ENCODE results near the gene OR5B2.
"Not testable (repeated sequence)": the region's sequence is repeated elsewhere in the genome, so short reads cannot be mapped to it uniquely, and the experiment has no call there.

The OR5B2 gene

DNA sequence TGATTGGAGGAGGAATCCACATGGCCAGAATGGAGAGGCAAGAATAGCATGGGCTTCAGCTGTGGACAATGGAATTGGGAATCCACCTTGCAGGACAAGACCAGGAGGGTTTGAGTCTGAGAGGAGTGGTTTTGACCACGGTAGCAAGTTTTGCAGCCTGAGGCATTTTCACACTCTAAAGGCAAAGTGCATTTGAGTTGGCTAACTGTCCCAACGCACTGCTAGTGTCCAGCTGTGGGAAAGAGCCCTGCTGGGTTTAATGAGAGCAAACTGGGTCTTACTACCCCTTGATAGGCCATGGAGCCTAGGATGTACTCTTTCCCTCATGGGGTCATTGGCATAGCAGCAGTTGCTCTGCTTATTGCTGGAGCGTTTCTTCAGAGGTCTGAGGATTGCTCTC, at the start of gene OR5B2:
Gene OR5B2, minus strand, starts transcription at position 101 of the 400 bp plus-strand sequence. CDS start 4,860 bp downstream, outside the sequence.
- H3K4me3 ChIP-seq (ENCODE audit: low read depth, low read length), result no peak within 1 kb of the TSS

GRCh38 chr11:58471892-58472291, 44.0 kb upstream of the OR5B2 start:
- H3K4me3 ChIP-seq (ENCODE audit: low read depth, low read length), result no peak overlapping the region

GRCh38 chr11:58466293-58466692, 38.4 kb upstream of the OR5B2 start:
- no peak overlapping the region for H3K4me3 ChIP-seq (ENCODE audit: low read depth, low read length)

DNA sequence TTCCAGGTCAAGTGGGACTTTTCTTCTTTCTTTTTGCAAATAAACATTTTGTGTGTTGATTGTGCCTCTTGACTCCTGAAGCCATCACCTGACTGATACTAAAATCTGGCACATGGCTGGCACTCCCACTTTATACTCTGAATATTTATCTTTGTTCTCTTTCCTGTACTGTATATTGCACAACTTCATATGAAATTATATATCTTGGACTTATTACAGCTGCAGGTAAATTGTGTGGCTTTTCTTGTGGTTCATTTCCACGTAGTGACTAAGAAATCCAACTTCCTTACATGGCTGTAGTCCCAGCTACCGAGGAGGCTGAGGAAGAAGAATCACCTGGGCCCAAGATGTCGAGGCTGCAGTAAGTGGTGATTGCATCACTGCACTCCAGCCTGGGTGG, 37.8 kb upstream of the OR5B2 start:
- H3K4me3 ChIP-seq (ENCODE audit: low read depth, low read length), result no peak overlapping the region

DNA sequence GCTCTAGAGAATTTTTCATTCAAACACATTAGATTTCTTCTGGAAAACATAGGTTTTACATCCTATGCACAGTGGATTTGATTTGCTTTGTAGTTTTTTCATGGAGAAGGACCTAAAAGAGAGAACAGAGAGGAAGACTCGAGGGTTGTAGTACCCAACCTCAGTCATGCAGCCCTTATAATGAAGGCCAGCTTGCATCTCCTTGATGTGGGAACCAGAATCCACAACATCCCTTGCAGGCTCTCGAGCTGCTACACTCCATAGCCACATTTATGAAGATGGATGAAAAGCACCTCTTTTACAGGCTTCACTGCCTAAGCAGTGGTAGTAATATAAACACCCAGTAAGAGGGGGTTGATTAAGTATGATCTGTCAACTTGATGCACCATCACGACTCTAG, 23.7 kb upstream of the OR5B2 start:
- no peak overlapping the region for H3K4me3 ChIP-seq (ENCODE audit: low read depth, low read length)

GRCh38 chr11:58446294-58446693, 18.4 kb upstream of the OR5B2 start:
- H3K4me3 ChIP-seq (ENCODE audit: low read depth, low read length), result no peak overlapping the region

DNA sequence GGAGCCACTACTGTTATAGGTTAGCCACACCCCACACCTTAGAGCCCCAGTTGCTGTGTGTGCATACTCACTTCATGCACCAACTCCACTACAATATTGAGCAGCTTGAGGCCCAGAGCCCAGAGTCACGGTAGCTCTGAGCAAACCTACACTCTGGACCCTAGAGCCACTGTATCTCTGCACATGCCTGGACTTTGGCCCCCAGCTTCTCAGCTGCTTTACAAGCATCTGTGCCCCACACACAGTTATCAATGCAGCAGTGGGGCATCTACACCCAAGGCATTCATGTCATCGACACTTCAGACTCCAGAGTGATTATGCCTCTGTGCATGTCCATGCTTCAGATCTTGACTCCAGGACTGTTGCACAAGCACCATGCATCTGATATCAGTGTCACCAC, 16.4 kb upstream of the OR5B2 start:
- H3K4me3 ChIP-seq (ENCODE audit: low read depth, low read length), result no peak overlapping the region

DNA sequence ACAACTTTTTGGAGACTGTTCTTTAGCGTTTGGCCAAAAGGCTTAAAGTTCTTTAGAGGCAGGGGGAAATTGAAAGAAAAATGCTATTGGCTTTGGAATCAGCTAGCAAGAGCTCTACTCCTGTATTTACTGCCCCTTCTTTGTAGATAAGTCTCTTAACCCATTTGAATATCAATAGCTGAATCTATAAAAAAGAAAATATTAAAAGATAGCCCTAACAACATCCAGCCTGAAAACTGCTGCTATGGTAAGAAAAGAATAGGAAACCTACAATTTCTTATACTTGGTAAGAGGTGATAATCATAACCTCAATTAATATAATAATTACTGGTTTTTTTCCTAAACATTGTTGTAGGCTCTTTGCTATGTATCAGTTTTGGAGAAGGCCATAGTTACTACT, 14.2 kb upstream of the OR5B2 start, which contains the start of gene OR5B12:
Gene OR5B12, minus strand, starts transcription at position 101 of the 400 bp plus-strand sequence. CDS start 2,085 bp downstream, outside the sequence.
- H3K4me3 ChIP-seq (ENCODE audit: low read depth, low read length), result no peak within 1 kb of the TSS

DNA sequence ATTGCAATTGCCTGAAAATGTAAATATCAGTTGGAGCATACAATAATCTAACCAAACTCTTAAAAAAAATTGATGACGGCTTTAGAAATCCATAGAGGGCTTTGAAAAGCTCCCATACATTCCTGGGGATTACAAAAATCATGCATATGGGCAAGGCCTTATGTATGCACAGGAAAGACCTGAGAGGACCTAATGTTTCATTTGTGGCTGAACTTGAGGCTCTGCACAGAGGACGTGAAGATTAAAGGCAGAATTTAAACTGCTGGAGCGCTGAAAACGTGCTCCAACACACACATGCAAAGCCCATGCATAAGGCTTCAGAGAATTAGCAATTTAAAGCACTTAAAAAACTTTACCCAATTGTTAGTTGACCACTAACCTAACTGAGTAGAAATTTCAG, 10.6 kb upstream of the OR5B2 start:
- no peak overlapping the region for H3K4me3 ChIP-seq (ENCODE audit: low read depth, low read length)

DNA sequence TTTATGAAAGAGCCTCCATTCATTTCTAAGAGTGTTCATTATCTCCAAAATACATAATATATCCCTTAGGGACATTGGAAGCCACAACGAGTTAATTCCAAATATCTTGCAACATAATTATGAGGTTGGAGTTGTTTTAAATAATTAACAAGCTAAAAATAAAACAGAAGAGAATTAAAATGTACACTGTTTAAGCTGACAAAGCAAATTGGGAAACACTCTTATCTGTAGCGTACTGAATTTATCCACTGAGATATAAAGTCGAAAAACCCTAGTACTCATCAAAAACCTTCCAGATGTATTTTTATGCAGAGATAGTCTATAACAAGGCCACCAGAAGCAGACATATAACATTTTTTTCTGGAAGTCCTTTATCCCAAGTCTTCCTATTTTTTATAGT, 6.3 kb upstream of the OR5B2 start:
- H3K4me3 ChIP-seq (ENCODE audit: low read depth, low read length), result no peak overlapping the region

GRCh38 chr11:58433638-58434203, 5.8 kb upstream of the OR5B2 start:
- no peak overlapping the region for H3K4me3 ChIP-seq (ENCODE audit: low read depth, low read length)

GRCh38 chr11:58429273-58429672, 1.4 kb upstream of the OR5B2 start:
- H3K4me3 ChIP-seq (ENCODE audit: low read depth, low read length), result no peak overlapping the region

DNA sequence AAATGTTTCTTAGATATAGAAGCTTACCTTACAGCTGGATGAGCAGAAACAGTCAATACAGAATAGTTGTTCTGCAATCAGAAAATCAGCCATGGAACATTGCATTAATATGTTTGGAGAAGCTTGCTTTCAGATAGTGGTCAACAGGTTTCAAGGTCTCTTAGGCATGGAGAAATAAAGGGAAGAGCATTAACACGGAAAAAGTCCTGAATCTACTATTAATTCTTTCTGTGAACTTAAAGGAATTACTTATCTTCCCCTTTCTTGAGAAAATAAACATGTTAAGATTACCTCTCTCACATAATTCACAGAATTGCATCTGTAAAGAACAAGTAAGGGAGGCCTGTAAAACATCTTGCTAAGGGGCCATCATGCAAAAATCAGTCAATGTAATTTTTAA, 21.1 kb downstream of the OR5B2 start, which contains the start of gene OR5B3:
Gene OR5B3, minus strand, starts transcription at position 101 of the 400 bp plus-strand sequence. CDS start 3,465 bp downstream, outside the sequence.
- H3K4me3 ChIP-seq (ENCODE audit: low read depth, low read length), result no peak within 1 kb of the TSS

GRCh38 chr11:58399622-58400021, 28.3 kb downstream of the OR5B2 start:
- H3K4me3 ChIP-seq (ENCODE audit: low read depth, low read length), result not testable (repeated sequence)

DNA sequence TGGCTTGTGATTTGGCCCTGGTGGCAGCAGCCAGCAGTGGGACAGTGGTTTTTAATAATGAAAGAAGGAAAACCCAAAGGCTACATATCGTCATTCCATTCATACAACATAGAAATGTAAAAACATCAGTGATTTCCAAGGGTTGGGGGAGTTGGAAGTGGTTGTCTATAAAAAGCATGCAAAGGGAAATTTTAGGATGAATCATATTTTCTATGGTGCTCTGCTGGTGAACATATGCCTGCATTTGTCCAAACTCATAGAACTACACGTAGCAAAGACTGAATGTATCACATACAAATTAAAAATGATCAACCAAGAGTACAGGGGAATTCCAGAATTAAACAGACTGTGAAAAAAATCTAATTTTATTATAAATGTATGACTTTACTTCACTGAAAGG, 32.3 kb downstream of the OR5B2 start:
- no peak overlapping the region for H3K4me3 ChIP-seq (ENCODE audit: low read depth, low read length)

GRCh38 chr11:58394195-58394594, 33.7 kb downstream of the OR5B2 start:
- H3K4me3 ChIP-seq (ENCODE audit: low read depth, low read length), result no peak overlapping the region

GRCh38 chr11:58392746-58393145, 35.2 kb downstream of the OR5B2 start:
- H3K4me3 ChIP-seq (ENCODE audit: low read depth, low read length), result no peak overlapping the region

GRCh38 chr11:58391879-58392278, 36.0 kb downstream of the OR5B2 start:
- no peak overlapping the region for H3K4me3 ChIP-seq (ENCODE audit: low read depth, low read length)

- no peak overlapping the region for H3K4me3 ChIP-seq (ENCODE audit: low read depth, low read length)
Measured at GRCh38 chr11:58390551-58391063, 37.3 kb downstream of the OR5B2 start.

All from iPS-11a (cell line).